Measurements from ENCODE around the gene DMBT1. TPM values are rescaled to one million over a fixed set of nuclear protein-coding genes. Genes with fewer than 3 reads are reported as not detected.
"Not testable (repeated sequence)": the region's sequence is repeated elsewhere in the genome, so short reads cannot be mapped to it uniquely, and the experiment has no call there.

The DMBT1 gene
- total RNA-seq, 6 experiments from 2014 or later = 0.06 to 0.20 TPM; not detected in 4

- Histone ChIP-seq H3K4me3 (no peak overlapping the region), H3K27me3 (no peaks in the 10 kb centered on the region), H3K4me1 (no peaks in the 10 kb centered on the region), H3K9me3 (no peaks in the 10 kb centered on the region), H3K27ac (no peak overlapping the region), H3K36me3 (no peaks in the 10 kb centered on the region)
- DNase-seq = no peak
- TF ChIP-seq POLR2A (IDR thresholded peaks at IDR 0.05) (no peak), CTCF (IDR thresholded peaks at IDR 0.05) (no peak)
- intact Hi-C loops (cut with DNase I) = loop anchor here in 1 of 2 donors (10.0 kb wide), 1 partner anchor 71 kb away; no protein-coding TSS in a partner anchor
- 44% methylated on average over 3 of the region's 3 CpGs for WGBS (ENCODE audit: insufficient coverage, low coverage, low lambda C conversion rate, missing lambda C conversion rate)
- ATAC-seq = no peak
Measured at GRCh38 chr10:122575776-122576175, 15.2 kb downstream of the DMBT1 start.

DNA sequence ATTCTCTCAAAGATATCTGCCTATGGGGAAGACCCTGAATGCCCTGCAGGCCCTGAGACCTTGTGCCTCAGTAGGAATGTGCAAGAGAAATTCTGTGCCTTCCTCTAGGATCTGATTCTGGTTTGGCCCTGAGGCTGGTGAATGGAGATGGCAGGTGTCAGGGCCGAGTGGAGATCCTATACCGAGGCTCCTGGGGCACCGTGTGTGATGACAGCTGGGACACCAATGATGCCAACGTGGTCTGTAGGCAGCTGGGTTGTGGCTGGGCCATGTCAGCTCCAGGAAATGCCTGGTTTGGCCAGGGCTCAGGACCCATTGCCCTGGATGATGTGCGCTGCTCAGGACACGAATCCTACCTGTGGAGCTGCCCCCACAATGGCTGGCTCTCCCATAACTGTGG lies 15.7 kb downstream of the DMBT1 start:
- Histone ChIP-seq H3K9me3 (no peaks in the 10 kb centered on the region), H3K4me3 (no peak overlapping the region), H3K27ac (no peak overlapping the region), H3K27me3 (no peaks in the 10 kb centered on the region), H3K4me1 (no peaks in the 10 kb centered on the region), H3K36me3 (no peaks in the 10 kb centered on the region)
- no peak for ATAC-seq
- DNase-seq = no peak
- no CpG with 5 or more reads among the region's 6 CpGs for WGBS (ENCODE audit: insufficient coverage, low coverage, low lambda C conversion rate, missing lambda C conversion rate)
- intact Hi-C loops (cut with DNase I) = loop anchor here in 1 of 2 donors (10.0 kb wide), 1 partner anchor 71 kb away; no protein-coding TSS in a partner anchor
- TF ChIP-seq CTCF (IDR thresholded peaks at IDR 0.05) = no peak
- TF ChIP-seq POLR2A (IDR thresholded peaks at IDR 0.05) = no peak

DNA sequence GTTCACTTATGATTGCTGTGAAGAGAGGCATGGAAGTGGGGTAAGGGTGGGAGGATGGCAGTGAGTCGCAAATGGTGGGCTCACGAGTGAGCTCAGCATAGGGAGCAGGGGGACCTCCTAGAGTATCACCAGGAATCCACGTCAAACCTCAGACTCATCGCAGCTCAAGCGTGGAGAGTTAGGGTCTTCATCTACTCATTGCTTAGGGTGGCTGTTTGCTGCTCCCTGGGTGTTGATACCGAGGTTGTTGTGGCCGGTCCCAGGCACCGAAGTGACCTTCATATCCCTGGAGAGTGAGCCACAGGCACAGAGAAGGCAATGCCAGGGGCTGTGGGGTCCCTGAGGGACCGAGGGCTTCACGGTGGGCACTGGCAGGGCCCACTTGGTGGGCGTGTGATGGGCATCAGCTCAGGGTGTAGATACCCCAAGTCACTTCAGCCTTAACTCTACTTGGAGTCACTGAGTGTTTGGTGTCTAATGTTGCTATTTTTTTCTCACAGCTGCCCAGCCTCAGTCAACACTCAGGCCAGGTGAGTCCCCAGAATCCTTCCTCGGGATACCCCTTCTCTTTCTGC lies 16.8 kb downstream of the DMBT1 start:
- no peak overlapping the region for H3K4me3 ChIP-seq
- WGBS (ENCODE audit: insufficient coverage, low coverage, low lambda C conversion rate, missing lambda C conversion rate) = 50% methylated on average over 2 of the region's 12 CpGs
- no peaks in the 10 kb centered on the region for H3K4me1 ChIP-seq
- ATAC-seq (no peak), DNase-seq (no peak)
- H3K9me3 ChIP-seq = no peaks in the 10 kb centered on the region
- H3K27ac ChIP-seq = no peak overlapping the region
- no peaks in the 10 kb centered on the region for H3K27me3 ChIP-seq
- intact Hi-C loops (cut with DNase I) = loop anchor here in 1 of 2 donors (10.0 kb wide), 1 partner anchor 73 kb away; no protein-coding TSS in a partner anchor
- no peaks in the 10 kb centered on the region for H3K36me3 ChIP-seq
- TF ChIP-seq POLR2A (IDR thresholded peaks at IDR 0.05) = no peak
- no peak for TF ChIP-seq CTCF (IDR thresholded peaks at IDR 0.05)

GRCh38 chr10:122586070-122586469 lies 25.5 kb downstream of the DMBT1 start:
- H3K27me3 ChIP-seq; H3K27ac ChIP-seq; H3K4me1 ChIP-seq; H3K4me3 ChIP-seq; H3K9me3 ChIP-seq; DNase-seq; ATAC-seq; H3K36me3 ChIP-seq; intact Hi-C loops (cut with DNase I): not testable (repeated sequence)
- WGBS (ENCODE audit: insufficient coverage, low coverage, low lambda C conversion rate, missing lambda C conversion rate) = 60% methylated on average over 1 of the region's 7 CpGs

DNA sequence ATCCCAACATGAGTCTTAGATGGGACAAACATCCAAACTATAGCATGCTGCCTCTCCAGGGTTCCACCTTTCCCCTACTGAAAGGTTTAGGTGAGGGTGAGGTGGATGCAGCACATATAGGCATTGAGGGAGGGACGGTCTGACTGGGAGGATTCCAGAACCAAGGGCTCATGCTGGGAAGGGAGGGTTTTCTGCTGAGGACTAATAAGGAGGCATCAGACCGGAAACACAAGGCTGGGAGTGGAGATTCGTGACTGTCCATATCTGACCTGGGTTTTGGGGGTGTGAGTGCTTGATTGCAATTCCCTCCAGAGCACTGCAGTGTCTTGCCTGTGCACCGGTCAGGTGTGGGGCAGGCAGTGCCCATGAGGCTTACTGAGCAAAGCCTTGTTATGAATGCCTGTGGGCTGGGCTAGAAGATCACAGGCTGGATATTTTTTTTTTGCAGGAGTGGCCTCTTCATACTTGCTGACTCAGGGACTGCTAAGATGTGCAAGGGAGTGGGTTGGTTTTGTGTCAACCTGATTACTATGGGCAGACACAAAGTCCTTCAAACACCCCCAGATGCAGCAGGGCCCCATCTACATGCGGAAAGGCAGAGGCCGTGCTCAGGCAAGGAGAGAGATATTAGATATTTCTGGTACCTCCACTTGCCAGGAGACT lies 26.7 kb downstream of the DMBT1 start:
- H3K36me3 ChIP-seq = no peaks in the 10 kb centered on the region

More for the DNA sequence above, 26.7 kb downstream of the DMBT1 start:
- ATAC-seq (no peak), DNase-seq (no peak)
- H3K27ac ChIP-seq = no peak overlapping the region
- H3K9me3 ChIP-seq = no peaks in the 10 kb centered on the region
- H3K27me3 ChIP-seq = no peaks in the 10 kb centered on the region
- intact Hi-C loops (cut with DNase I) = no loop called here
- no peak for TF ChIP-seq POLR2A (IDR thresholded peaks at IDR 0.05)
- no peak for TF ChIP-seq CTCF (IDR thresholded peaks at IDR 0.05)
- no peaks in the 10 kb centered on the region for H3K4me1 ChIP-seq
- 62% methylated on average over 2 of the region's 6 CpGs for WGBS (ENCODE audit: insufficient coverage, low coverage, low lambda C conversion rate, missing lambda C conversion rate)
- no peak overlapping the region for H3K4me3 ChIP-seq

Data from right lobe of liver (tissue), 6 donors.